Measurements from ENCODE around the gene BARX1. TPM values are rescaled to one million over a fixed set of nuclear protein-coding genes. Genes with fewer than 3 reads are reported as not detected.

Gene BARX1
- total RNA-seq, 1 donor from 2014 or later = not detected

DNA sequence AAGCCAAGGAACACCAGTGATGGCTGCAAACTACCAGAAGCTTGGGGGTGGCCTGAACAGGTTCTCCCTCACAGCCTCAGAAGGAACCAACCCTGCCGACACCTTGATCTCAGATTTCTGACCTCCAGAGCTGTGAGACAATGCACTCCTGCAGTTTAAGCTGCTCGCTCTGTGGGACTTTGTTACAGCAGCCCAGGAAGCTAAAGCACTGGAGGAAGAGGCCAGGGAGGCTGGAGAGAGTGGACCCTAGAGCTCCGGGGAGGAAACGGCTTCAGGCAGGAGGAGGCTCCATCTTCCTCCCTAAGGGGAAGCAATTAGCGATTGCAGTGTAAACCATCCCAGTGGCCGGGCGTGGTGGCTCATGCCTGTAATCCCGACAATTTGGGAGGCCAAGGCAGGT, 25.1 kb downstream of the BARX1 start:
- Mint-ChIP-seq H3K27ac (no peak overlapping the region), H3K36me3 (no peaks in the 10 kb centered on the region), H3K9me3 (no peaks in the 10 kb centered on the region), H3K4me1 (no peaks in the 10 kb centered on the region), H3K4me3 (no peak overlapping the region), H3K27me3 (ENCODE audit: low read depth) (peaks cover 83% of the 10 kb centered on the region)
- DNase-seq (ENCODE audit: low spot score in 2 of 2, unreplicated experiment in 2 of 2) = no peak
- TF ChIP-seq, protein P1, sequence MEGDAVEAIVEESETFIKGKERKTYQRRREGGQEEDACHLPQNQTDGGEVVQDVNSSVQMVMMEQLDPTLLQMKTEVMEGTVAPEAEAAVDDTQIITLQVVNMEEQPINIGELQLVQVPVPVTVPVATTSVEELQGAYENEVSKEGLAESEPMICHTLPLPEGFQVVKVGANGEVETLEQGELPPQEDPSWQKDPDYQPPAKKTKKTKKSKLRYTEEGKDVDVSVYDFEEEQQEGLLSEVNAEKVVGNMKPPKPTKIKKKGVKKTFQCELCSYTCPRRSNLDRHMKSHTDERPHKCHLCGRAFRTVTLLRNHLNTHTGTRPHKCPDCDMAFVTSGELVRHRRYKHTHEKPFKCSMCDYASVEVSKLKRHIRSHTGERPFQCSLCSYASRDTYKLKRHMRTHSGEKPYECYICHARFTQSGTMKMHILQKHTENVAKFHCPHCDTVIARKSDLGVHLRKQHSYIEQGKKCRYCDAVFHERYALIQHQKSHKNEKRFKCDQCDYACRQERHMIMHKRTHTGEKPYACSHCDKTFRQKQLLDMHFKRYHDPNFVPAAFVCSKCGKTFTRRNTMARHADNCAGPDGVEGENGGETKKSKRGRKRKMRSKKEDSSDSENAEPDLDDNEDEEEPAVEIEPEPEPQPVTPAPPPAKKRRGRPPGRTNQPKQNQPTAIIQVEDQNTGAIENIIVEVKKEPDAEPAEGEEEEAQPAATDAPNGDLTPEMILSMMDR (IDR thresholded peaks at IDR 0.05; ENCODE audit: unreplicated experiment) = no peak

DNA sequence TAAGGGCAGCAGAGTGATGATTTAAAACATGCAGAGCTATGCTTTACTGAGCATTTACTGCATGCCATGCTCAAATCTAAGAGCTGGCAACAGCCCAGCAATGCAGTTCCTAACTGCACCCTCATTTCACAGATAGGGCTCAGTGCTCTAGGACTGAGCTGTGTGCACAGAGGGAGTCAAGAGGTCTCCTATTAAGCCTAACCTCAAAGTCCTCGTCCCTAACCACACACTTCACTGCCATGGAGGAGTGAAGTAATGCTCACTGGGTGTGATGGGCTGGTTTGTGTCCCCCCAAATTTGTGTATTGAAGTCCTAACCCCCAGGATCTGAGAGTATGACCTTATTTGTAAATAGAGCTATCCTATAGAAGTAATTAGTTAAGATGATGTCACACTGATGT, 25.9 kb downstream of the BARX1 start:
- Mint-ChIP-seq H3K27ac (no peak overlapping the region), H3K4me3 (no peak overlapping the region), H3K27me3 (ENCODE audit: low read depth) (peaks cover 77% of the 10 kb centered on the region), H3K9me3 (no peaks in the 10 kb centered on the region), H3K4me1 (no peaks in the 10 kb centered on the region), H3K36me3 (no peaks in the 10 kb centered on the region)
- no peak for DNase-seq (ENCODE audit: low spot score in 2 of 2, unreplicated experiment in 2 of 2)
- TF ChIP-seq, protein P1 (IDR thresholded peaks at IDR 0.05; ENCODE audit: unreplicated experiment) = no peak

DNA sequence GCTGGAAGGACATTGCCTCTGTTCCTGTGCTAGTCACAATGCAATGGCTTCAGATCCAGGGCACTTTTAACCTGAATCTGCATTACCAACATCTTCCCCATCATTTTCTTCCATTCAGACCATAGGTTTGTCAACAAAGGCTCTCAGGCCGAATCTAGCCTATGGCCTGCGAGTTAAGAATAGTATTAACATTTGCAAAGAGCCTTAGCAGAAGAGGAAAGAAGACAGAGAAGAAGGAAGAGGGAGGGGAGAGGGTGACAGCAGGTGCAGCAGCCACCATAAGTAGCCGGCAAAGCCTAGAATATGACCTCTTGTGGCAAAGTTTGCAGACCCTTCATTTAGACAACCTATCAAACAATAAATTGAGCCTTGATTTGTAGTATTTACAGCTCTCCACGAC, 32.6 kb downstream of the BARX1 start:
- no peaks in the 10 kb centered on the region for H3K36me3 Mint-ChIP-seq
- H3K9me3 Mint-ChIP-seq = no peaks in the 10 kb centered on the region
- H3K4me1 Mint-ChIP-seq = no peaks in the 10 kb centered on the region
- H3K4me3 Mint-ChIP-seq = no peak overlapping the region
- TF ChIP-seq, protein P1 (IDR thresholded peaks at IDR 0.05; ENCODE audit: unreplicated experiment) = no peak
- no peak for DNase-seq (ENCODE audit: low spot score in 2 of 2, unreplicated experiment in 2 of 2)
- no peak overlapping the region for H3K27ac Mint-ChIP-seq
- H3K27me3 Mint-ChIP-seq (ENCODE audit: low read depth) = peaks cover 48% of the 10 kb centered on the region

DNA sequence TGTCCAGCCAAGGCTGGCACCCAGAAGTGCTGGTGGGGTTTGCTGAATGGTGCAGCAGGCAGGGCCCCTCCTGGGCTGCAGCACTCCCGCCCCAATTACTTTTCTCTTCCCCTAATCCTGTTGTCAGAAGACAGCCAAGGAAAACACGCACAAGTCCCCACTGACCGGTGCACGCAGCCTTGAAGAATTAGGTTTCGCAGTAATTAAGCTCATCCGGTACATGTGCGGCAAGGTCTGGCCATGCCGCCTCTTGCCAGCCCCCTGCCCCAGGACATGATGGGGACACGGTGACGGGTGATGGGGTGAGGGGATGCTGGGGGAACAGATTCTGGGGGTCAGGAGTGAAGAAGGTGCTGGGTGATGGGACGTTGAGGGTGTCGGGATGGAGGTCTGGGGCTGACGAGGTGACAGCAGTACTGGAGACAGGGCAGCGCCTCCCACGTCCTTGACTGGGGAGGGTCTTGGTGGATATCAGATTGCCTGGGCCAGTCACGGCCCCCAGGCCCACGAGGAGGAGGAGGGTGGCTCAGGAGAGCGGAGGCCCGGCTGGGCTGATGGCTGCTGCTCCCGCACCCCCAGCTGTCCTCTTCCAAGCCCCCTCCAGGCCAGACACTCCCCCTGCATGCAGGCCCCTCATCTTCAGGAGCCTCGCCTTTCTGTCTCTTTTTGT, 34.9 kb downstream of the BARX1 start:
- H3K4me3 Mint-ChIP-seq = no peak overlapping the region
- no peaks in the 10 kb centered on the region for H3K36me3 Mint-ChIP-seq
- TF ChIP-seq, protein P1 (IDR thresholded peaks at IDR 0.05; ENCODE audit: unreplicated experiment) = no peak
- DNase-seq (ENCODE audit: low spot score in 2 of 2, unreplicated experiment in 2 of 2) = no peak
- H3K4me1 Mint-ChIP-seq = no peaks in the 10 kb centered on the region
- H3K9me3 Mint-ChIP-seq = no peaks in the 10 kb centered on the region
- H3K27me3 Mint-ChIP-seq (ENCODE audit: low read depth) = peaks cover 54% of the 10 kb centered on the region
- H3K27ac Mint-ChIP-seq = no peak overlapping the region

DNA sequence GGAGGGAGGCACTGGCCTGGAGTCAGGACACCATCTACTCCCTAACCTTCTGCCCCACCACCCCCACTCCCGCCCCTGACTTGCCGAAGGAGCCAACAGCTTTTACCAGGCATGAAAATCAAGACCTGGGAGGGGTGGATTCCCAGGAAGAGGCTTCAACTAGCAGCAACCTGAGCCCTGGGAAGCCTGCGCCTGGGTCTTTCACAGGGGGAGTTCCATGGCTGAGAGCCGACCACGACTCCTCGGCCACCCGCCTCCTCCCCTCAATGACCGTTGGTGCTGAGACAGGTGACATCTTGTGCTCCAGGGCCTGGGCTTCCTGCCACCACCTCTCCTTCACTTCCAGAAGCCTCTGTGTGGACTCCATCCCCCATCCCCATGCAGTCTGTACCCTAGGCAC, 37.1 kb downstream of the BARX1 start:
- H3K4me3 Mint-ChIP-seq = no peak overlapping the region
- no peak overlapping the region for H3K27ac Mint-ChIP-seq
- H3K27me3 Mint-ChIP-seq (ENCODE audit: low read depth) = peaks cover 59% of the 10 kb centered on the region
- TF ChIP-seq, protein P1 (IDR thresholded peaks at IDR 0.05; ENCODE audit: unreplicated experiment) = no peak
- no peaks in the 10 kb centered on the region for H3K9me3 Mint-ChIP-seq
- no peaks in the 10 kb centered on the region for H3K4me1 Mint-ChIP-seq
- no peak for DNase-seq (ENCODE audit: low spot score in 2 of 2, unreplicated experiment in 2 of 2)
- H3K36me3 Mint-ChIP-seq = no peaks in the 10 kb centered on the region

Measured in mesothelial cell of epicardium (in vitro differentiated cells).